Astrocyte (in vitro differentiated cells and primary cell): ENCODE measurements around the gene MN1. TPM values are rescaled to one million over a fixed set of nuclear protein-coding genes. Genes with fewer than 3 reads are reported as not detected.

Experiments
- DNase-seq: peaks from one replicate; pipeline ENCODE4 v3.0.0-alpha.2; 2010; ENCODE audit warnings: low read depth
- FAIRE-seq: peaks from 2 replicates; lab custom pipeline; 2011; peaks lifted over from hg19 to GRCh38; lab: Jason Lieb, UNC
- H2AFZ ChIP-seq: 2 replicates; pipeline ENCODE4 v1.6.0; 2012; ENCODE audit warnings: low read depth, low read length, inconsistent platforms
- H3K27ac ChIP-seq: 2 replicates; pipeline ENCODE4 v1.5.1; 2011; ENCODE audit warnings: low read depth, low read length, inconsistent platforms
- H3K27me3 ChIP-seq: 2 replicates; pipeline ENCODE4 v1.6.0; 2011; ENCODE audit warnings: low read length, inconsistent platforms; ENCODE audit not compliant: insufficient read depth
- H3K36me3 ChIP-seq: 2 replicates; pipeline ENCODE4 v1.5.1; 2011; ENCODE audit warnings: low read length, inconsistent platforms; ENCODE audit not compliant: insufficient read depth
- H3K4me1 ChIP-seq: 2 replicates; pipeline ENCODE4 v1.5.1; 2011; ENCODE audit warnings: low read length, inconsistent platforms; ENCODE audit not compliant: insufficient read depth
- H3K4me2 ChIP-seq: 2 replicates; pipeline ENCODE4 v1.6.0; 2012; ENCODE audit warnings: low read length, inconsistent platforms
- H3K4me3 ChIP-seq: 2 replicates; pipeline ENCODE4 v1.5.1; 2011; ENCODE audit warnings: low read depth, mild to moderate bottlenecking, low read length, inconsistent platforms; ENCODE audit not compliant: insufficient read depth
- H3K79me2 ChIP-seq: 2 replicates; pipeline ENCODE4 v1.6.0; 2012; ENCODE audit warnings: mild to moderate bottlenecking, low read length, inconsistent platforms; ENCODE audit not compliant: insufficient read depth
- H3K9ac ChIP-seq: 2 replicates; pipeline ENCODE4 v1.6.0; 2012; ENCODE audit warnings: mild to moderate bottlenecking, low read length, inconsistent platforms
- H3K9me3 ChIP-seq: 2 replicates; pipeline ENCODE4 v1.5.1; 2012; ENCODE audit warnings: low read depth, mild to moderate bottlenecking, low read length, inconsistent platforms; ENCODE audit not compliant: insufficient read depth
- H4K20me1 ChIP-seq: 2 replicates; pipeline ENCODE4 v1.6.0; 2012; ENCODE audit warnings: low read length, inconsistent platforms; ENCODE audit not compliant: insufficient read depth
- H3K27ac Mint-ChIP-seq: one replicate; pipeline ENCODE4 v1.8.0; 2021; ENCODE audit warnings: mild to moderate bottlenecking, mixed read lengths; ENCODE audit not compliant: unreplicated experiment
- H3K27me3 Mint-ChIP-seq: one replicate; pipeline ENCODE4 v1.8.0; 2021; ENCODE audit warnings: low read depth, mixed read lengths; ENCODE audit not compliant: unreplicated experiment
- H3K36me3 Mint-ChIP-seq: one replicate; pipeline ENCODE4 v1.8.0; 2021; ENCODE audit warnings: low read depth, mixed read lengths; ENCODE audit not compliant: unreplicated experiment
- H3K4me1 Mint-ChIP-seq: one replicate; pipeline ENCODE4 v1.8.0; 2021; ENCODE audit warnings: low read depth, mixed read lengths; ENCODE audit not compliant: unreplicated experiment
- H3K4me3 Mint-ChIP-seq: one replicate; pipeline ENCODE4 v1.8.0; 2021; ENCODE audit warnings: mild to moderate bottlenecking, moderate library complexity, mixed read lengths; ENCODE audit not compliant: unreplicated experiment
- H3K9me3 Mint-ChIP-seq: one replicate; pipeline ENCODE4 v1.8.0; 2021; ENCODE audit warnings: mild to moderate bottlenecking, mixed read lengths; ENCODE audit not compliant: unreplicated experiment
- CTCF ChIP-seq: IDR thresholded peaks from 2 replicates; pipeline ENCODE4 v1.5.1; 2011; ENCODE audit warnings: low read depth, mild to moderate bottlenecking, inconsistent platforms, low read length, moderate library complexity; ENCODE audit not compliant: insufficient read depth
- EZH2 ChIP-seq: IDR thresholded peaks from 2 replicates; pipeline ENCODE4 v1.6.1; 2012; ENCODE audit warnings: mild to moderate bottlenecking, low read length, inconsistent platforms; ENCODE audit not compliant: insufficient read depth
- total RNA-seq: library from RNA; stranded (reverse); gene quantifications from 2 replicates; pipeline ENCODE4 v1.2.1, GENCODE V29; 2021

The MN1 gene
- total RNA-seq, 1 donor from 2014 or later = 98.6 TPM

- Histone ChIP-seq H2AFZ (no peak overlapping the region), H3K27me3 (no peaks in the 10 kb centered on the region), H3K4me3 (no peak overlapping the region), H3K4me2 (no peak overlapping the region), H3K9me3 (peaks cover 3% of the 10 kb centered on the region), H3K36me3 (no peaks in the 10 kb centered on the region), H4K20me1 (no peaks in the 10 kb centered on the region), H3K4me1 (no peaks in the 10 kb centered on the region), H3K27ac (no peak overlapping the region), H3K79me2 (no peaks in the 10 kb centered on the region), H3K9ac (no peak overlapping the region)
- H3K9me3 Mint-ChIP-seq = peaks cover 18% of the 10 kb centered on the region
- FAIRE-seq (no peak), DNase-seq (no peak)
- no peak overlapping the region for H3K4me3 Mint-ChIP-seq
- H3K4me1 Mint-ChIP-seq = no peaks in the 10 kb centered on the region
- no peak overlapping the region for H3K27ac Mint-ChIP-seq
- peaks cover 11% of the 10 kb centered on the region for H3K27me3 Mint-ChIP-seq
- H3K36me3 Mint-ChIP-seq = peaks cover 7% of the 10 kb centered on the region
- TF ChIP-seq EZH2 (no peak), CTCF (no peak)
Observed at GRCh38 chr22:27737521-27737920, 64.0 kb downstream of the MN1 start.

GRCh38 chr22:27734066-27734465 is 67.5 kb downstream of the MN1 start:
- Histone ChIP-seq H3K79me2 (no peaks in the 10 kb centered on the region), H3K4me2 (no peak overlapping the region), H4K20me1 (no peaks in the 10 kb centered on the region), H3K27ac (no peak overlapping the region), H3K27me3 (peaks cover 2% of the 10 kb centered on the region), H3K9me3 (peaks cover 3% of the 10 kb centered on the region), H2AFZ (no peak overlapping the region), H3K36me3 (no peaks in the 10 kb centered on the region), H3K4me1 (no peaks in the 10 kb centered on the region), H3K9ac (no peak overlapping the region), H3K4me3 (no peak overlapping the region)
- Mint-ChIP-seq H3K27me3 (peaks cover 9% of the 10 kb centered on the region), H3K27ac (no peak overlapping the region), H3K4me3 (no peak overlapping the region), H3K4me1 (no peaks in the 10 kb centered on the region), H3K36me3 (peaks cover 5% of the 10 kb centered on the region), H3K9me3 (peaks cover 7% of the 10 kb centered on the region)
- TF ChIP-seq CTCF (no peak), EZH2 (no peak)
- DNase-seq (no peak), FAIRE-seq (no peak)

- Mint-ChIP-seq H3K36me3 (peaks cover 5% of the 10 kb centered on the region), H3K27ac (no peak overlapping the region), H3K4me1 (no peaks in the 10 kb centered on the region), H3K9me3 (peaks cover 6% of the 10 kb centered on the region), H3K4me3 (no peak overlapping the region), H3K27me3 (peaks cover 9% of the 10 kb centered on the region)
- no peak overlapping the region for H3K4me2 ChIP-seq
- H2AFZ ChIP-seq = no peak overlapping the region
- H3K27me3 ChIP-seq = peaks cover 2% of the 10 kb centered on the region
- no peak overlapping the region for H3K27ac ChIP-seq
- H3K79me2 ChIP-seq = no peaks in the 10 kb centered on the region
- H3K9me3 ChIP-seq = peaks cover 3% of the 10 kb centered on the region
- no peak overlapping the region for H3K9ac ChIP-seq
- H3K4me3 ChIP-seq = no peak overlapping the region
- FAIRE-seq = no peak
- no peaks in the 10 kb centered on the region for H4K20me1 ChIP-seq
- DNase-seq = no peak
- TF ChIP-seq CTCF = no peak
- no peak for TF ChIP-seq EZH2
- H3K36me3 ChIP-seq = no peaks in the 10 kb centered on the region
- H3K4me1 ChIP-seq = no peaks in the 10 kb centered on the region
Observed at GRCh38 chr22:27732841-27733240, 68.7 kb downstream of the MN1 start.
